HG03457 (cell line): ENCODE measurements around the gene GPRIN1.
"Not testable (repeated sequence)": the region's sequence is repeated elsewhere in the genome, so short reads cannot be mapped to it uniquely, and the experiment has no call there.

ENCODE experiments used
- ATAC-seq: cut with Tn5 transposase; IDR thresholded peaks from one replicate; pipeline ENCODE4 v1.9.1; 2021; ENCODE audit warnings: moderate number of reproducible peaks; ENCODE audit not compliant: unreplicated experiment

The GPRIN1 gene

DNA sequence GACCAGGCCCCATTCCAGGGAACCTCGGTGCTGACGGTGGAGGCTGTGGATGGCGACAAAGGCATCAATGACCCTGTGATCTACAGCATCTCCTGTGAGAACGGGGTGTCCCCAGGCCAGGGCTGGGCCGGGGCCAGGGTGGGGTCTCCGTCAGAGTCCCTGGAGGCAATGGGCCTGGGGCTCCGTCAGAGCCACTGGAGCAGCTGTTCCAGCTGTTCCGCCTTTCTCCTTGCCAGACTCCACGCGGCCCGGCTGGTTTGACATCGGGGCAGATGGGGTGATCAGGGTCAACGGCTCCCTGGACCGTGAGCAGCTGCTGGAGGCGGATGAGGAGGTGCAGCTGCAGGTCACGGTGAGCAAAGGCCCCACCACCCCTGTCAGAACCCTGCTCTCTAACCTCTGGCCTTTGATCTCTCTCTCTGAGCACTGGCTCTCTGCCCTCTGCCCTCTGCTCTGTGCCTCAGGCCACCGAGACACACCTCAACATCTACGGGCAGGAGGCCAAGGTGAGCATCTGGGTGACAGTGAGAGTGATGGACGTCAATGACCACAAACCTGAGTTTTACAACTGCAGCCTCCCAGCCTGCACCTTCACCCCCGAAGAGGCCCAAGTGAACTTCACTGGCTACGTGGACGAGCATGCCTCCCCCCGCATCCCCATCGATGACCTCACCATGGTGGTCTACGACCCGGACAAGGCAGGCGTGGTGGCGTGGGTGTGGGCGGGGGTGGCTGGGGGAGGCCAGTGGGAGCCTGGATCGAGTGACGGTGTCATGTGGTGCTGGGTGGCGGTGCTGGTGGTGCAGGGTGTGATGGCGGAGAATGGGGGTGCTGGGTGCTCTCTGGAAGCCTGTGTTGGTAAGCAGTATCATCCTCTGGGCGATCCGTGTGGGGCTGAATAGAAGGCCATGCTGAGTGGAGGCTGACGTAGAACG, 34.2 kb downstream of the GPRIN1 start:
- ATAC-seq = no peak

DNA sequence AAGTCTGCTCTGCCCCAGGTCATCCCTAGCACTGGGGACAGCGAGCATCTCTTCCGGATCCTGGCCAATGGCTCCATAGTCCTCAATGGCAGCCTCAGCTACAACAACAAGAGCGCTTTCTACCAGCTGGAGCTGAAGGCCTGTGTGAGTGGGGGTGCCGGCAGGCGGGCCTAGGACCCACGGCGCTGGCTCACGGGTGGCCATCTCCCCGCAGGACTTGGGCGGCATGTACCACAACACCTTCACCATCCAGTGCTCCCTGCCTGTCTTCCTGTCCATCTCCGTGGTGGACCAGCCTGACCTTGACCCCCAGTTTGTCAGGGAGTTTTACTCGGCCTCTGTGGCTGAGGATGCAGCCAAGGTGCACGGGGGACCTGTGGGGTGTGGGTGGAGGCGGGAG, 34.9 kb downstream of the GPRIN1 start:
- ATAC-seq = no peak

GRCh38 chr5:176574297-176574591, 35.7 kb downstream of the GPRIN1 start:
- ATAC-seq = no peak

- ATAC-seq = peak; percentile 67
These were observed 36.2 kb downstream of the GPRIN1 start for GRCh38 chr5:176573564-176574296.

DNA sequence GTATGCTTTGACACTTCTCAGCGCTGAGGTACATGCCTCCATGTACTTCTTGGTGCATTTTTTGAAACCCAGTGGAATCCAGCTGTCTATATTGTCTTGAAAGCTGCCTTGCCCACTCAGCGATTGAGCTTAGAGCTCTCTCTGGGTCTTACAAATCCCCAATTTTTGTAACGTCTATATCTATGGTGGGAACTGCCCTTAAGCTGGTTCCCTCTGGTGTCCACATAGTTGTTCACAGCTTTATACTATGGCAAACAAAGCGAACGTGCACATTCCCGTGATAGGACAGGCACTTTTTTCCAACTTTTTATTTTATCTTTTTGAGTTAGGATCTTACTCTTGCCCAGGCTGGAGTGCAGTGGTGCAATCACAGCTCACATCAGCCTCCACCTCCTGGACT, 39.9 kb downstream of the GPRIN1 start:
- ATAC-seq = no peak

DNA sequence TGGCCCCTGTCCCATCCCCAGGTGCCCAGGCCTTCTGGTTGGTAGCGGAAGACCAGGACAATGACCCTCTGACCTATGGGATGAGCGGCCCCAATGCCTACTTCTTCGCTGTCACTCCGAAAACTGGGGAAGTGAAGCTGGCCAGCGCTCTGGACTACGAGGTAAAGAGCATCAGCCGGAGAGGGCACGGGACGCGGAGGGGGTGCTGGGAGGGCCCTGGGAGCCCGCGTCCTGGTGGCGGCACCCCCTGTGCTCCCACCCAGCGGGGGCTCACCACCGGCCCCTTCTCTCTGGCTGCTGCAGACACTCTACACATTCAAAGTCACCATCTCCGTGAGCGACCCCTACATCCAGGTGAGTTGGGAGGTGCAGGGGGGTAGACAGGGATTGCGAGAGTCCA, 41.3 kb downstream of the GPRIN1 start:
- no peak for ATAC-seq

GRCh38 chr5:176565760-176566288, 44.1 kb downstream of the GPRIN1 start:
- ATAC-seq = no peak

DNA sequence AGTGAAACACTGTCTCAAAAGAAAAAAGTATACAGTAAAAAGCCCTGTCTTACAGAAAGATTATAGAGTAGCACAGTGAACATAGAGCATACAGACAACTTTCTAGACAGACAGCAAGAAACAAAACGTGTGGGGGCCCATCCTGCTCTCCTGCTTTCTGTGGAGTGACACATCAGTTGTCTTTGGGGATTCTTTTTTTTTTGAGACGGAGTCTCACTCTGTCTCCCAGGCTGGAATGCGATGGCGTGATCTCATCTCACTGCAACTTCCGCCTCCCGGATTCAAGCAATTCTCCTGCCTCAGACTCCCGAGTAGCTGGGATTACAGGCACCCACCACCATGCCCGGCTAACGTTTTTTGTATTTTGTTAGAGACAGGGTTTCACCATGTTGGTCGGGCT, 46.0 kb downstream of the GPRIN1 start:
- ATAC-seq = no peak

DNA sequence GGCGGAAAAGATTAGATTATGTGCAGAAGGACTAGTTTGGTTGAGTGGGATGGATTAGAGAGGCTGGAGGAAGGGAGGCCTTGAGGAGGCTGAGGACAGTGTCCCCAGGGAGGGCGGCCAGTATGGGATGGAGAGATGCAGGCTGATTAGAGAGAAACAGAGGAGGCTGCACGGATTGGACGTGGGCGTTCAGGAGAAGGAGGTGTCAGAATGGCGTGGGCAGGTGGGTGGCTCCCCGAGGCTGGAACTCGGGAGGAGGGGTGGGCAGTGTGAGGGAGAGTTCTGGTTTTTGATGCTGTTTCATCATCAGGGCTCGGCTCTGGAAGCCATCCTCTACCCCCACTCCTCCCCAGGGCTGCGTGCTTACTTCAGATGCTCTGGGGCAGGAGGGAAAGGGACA, 47.8 kb downstream of the GPRIN1 start:
- no peak for ATAC-seq

GRCh38 chr5:176561259-176561658, 48.7 kb downstream of the GPRIN1 start:
- ATAC-seq = no peak

DNA sequence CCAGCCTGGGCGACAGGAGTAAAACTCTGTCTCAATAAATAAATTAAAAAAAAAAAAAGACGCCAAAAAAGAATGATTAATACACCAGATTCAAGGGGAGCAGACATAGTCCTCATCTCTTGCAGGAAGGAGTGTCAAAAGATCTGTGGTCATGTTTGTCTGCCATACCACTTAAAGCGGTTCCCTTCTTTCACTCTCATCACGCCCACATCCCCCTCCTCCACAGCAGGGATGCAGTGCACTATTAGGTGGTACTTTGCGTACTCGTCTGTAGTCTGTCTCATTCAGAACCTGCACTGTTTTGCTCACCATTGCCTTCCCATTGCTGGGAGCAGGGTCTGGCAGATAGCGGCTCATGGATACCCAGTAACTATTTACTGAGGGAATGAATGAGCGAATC, 49.6 kb downstream of the GPRIN1 start:
- no peak for ATAC-seq

GRCh38 chr5:176559683-176560082, 50.3 kb downstream of the GPRIN1 start:
- no peak for ATAC-seq

GRCh38 chr5:176557846-176558245, 52.1 kb downstream of the GPRIN1 start:
- no peak for ATAC-seq

GRCh38 chr5:176553260-176554085, 56.5 kb downstream of the GPRIN1 start:
- no peak for ATAC-seq

GRCh38 chr5:176552332-176552869, 57.6 kb downstream of the GPRIN1 start:
- no peak for ATAC-seq

- not testable (repeated sequence) for ATAC-seq
These were observed 59.0 kb downstream of the GPRIN1 start for GRCh38 chr5:176550937-176551336.

DNA sequence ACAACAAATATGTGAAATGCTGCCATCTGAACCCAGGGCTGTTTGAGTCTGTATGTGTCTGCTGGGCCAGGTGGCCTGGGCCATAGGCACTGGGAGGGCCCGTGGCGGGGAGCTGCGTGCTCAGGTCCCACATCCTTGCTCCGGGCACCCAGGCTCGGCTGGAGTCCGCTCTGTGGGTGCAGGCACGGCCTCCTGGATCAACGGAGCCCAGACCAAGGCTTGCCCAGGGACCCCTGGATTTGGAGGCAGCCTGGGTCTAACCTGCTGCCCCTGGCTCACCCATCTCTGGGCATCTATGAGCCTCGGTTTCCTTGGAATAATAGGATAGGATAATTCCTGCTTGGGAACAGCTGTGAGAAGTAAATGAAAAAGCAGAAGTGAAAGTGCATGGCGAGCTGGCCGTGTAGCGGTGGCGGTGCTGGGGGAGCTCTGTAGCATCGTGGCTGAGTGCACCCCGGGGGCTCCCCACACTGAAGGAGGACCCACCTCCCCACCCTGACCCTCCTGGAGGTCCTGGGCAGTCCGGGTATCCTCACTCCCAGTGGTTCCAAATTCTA, 59.6 kb downstream of the GPRIN1 start:
- no peak for ATAC-seq

DNA sequence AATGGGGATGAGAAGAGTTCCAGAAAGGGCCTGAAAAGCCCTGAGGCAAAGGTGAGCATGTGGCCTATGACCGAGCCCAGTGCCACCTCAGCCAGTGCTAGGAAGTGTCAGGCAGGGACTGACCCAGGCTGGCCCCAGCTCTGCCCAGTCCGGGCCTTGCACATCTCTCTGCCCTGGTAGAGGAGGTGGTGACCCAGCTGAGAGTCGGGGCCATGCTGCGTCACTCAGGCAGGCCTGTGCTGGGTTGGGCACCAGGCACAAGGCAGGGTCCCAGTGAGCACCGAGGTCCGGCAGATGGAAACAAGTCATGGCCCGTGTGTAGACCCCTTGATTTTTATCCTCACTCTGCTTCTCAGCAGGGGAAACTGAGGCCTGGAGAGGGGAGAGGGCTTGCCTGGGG, 60.1 kb downstream of the GPRIN1 start:
- ATAC-seq = no peak

DNA sequence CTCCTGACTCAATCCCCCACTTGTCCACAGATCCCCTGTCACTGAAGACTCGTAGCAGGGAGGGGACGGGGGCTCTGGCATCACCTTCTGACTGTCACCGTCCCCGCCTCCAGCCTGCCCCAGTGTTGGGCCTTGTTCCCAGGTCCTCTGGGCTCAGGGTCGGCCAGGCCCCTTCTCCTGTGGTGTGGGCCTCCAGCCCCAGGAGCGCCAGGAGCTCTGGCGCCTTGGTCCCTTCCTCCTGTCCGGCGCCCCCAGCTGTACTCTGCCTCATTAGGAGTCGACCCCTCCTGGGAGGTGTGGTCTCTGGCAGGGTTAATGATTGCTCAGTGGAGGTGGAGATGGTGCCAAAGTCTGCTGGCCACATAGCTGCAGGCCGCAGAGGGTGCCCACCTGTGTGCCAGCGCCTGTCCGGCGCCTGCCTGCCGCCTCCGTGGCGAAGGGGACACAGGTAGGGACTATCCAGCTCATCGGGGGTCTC, 61.0 kb downstream of the GPRIN1 start, which contains the start of gene CDHR2:
Gene CDHR2 (plus strand): TSS at position 376 of the 478 bp plus-strand sequence. CDS start 16,011 bp downstream, outside the sequence.
- no peak for ATAC-seq

GRCh38 chr5:176547802-176548201, 62.2 kb downstream of the GPRIN1 start:
- ATAC-seq = no peak
